GM19455 (cell line): ENCODE data around the gene EID2.
A peak's percentile ranks its signal among the peaks of the same experiment; 100 is the strongest.

Experiments used
- ATAC-seq: cut with Tn5 transposase; IDR thresholded peaks from one replicate; pipeline ENCODE4 v1.9.1; 2021; ENCODE audit not compliant: unreplicated experiment

The EID2 gene

DNA sequence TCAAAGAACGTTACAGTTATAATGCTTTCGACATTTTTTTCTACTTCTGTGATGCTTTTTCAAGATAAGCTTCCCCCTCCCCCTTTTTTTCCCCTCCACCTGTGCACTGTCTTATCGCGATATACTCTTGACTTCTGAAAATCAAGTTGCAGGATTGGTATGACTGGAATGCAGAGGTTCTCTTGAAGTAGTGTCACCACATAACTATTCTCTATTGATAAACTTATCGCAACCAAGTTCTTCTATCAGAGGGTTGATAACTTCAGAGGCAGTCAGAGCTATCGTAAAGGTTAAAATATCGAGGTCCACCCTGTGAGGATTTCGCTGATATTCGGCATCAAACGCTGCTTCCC lies 820 bp downstream of the EID2 start:
- ATAC-seq: no peak

DNA sequence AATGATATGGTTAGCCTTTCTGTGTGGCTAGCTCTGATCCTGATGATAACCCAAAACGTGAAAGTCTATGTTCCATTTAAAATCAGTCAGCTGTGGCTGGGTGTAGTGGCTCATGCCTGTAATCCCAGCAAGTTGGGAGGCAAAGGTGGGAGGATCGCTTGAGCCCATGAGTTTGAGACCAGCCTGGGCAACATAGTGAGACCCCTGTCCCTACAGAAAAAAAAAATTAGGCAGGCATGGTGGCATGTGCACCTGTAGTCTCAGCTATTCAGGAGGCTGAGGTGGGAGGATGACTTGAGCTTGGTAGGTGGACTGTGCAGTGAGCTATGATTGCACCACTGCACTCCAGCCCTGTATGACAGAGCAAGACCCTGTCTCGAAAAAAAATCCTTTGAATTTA lies 6.2 kb downstream of the EID2 start:
- ATAC-seq: no peak

DNA sequence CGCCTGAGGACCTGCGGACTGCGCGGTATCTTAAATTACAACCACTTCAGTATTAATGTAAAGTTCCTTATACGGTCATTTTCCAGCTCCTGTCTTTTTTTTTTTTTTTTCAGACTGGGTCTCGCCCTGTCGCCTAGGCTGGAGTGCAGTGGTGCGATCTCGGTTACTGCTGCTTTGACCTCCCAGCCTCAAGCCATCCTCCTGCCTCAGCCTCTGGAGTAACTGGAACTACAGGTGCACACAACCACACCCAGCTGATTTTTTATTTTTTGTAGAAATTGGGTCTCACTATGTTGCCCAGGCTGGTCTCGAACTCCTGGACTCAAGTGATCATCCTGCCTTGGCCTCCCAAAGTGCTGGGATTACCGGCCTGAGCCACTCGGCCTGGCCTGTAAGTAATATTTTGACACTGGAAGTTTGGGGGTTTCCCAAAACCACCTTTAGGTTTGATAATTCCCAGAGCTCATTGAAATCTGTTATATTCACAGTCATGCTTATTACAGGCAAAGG lies 6.9 kb downstream of the EID2 start:
- no peak for ATAC-seq

DNA sequence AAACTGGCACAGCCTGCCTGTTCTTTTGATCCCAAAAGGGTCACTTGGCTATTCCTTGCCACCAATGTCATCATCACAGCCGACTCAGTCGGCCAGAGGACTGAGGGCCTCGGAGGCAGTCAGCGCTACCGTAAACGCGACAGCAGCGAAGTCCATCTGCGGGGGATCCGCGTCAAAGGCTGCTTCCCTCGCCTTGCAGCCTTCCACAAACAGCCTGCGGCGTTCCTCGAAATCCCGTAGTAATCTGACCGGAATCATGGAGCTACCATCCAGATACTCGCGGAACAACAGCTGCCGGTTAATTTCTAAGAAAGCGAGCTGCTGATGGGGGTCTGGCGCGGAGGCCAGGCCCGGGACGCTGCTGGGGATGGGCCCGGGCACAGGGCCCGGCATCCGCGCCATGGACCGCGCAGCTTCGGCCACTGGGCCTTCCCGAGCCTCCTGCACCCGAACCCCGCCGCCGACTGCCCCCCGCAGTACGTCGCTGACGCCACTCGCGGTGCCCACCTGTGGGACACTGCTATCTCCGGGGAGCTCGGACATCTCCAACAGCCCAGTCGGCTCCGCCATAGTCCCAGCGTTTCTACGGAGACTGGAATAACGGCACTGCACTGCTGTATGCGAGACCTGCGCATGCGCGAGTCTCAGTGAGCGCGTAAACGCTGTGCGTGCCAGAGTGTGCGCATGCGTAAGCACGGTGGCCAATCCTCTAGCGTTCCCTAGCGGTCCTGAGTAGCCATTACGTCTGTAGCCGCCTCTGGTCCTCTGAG lies 7.5 kb downstream of the EID2 start, which contains the start of gene EID2B:
Gene EID2B (minus strand): TSS at position 620 of the 770 bp plus-strand sequence. CDS start 50 bp downstream, at position 570.
- ATAC-seq: peak; percentile 75

DNA sequence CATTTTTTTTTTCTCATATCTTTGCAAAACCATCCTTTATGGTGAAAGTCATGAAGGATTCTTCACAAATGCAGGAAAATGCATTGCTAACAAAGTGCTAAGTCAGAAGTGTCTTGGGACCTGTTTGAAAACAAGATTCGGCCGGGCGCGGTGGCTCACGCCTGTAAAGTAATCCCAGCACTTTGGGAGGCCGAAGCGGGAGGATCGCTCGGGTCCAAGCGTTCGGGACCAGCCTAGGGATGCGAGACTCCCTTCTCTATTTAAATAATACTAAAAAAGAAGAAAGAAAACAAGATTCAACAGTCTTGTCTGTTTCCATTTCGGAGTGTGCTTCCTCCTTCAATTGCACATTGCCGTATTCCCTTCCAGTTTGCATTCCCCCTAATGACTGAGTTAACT lies 8.1 kb downstream of the EID2 start:
- ATAC-seq: no peak

DNA sequence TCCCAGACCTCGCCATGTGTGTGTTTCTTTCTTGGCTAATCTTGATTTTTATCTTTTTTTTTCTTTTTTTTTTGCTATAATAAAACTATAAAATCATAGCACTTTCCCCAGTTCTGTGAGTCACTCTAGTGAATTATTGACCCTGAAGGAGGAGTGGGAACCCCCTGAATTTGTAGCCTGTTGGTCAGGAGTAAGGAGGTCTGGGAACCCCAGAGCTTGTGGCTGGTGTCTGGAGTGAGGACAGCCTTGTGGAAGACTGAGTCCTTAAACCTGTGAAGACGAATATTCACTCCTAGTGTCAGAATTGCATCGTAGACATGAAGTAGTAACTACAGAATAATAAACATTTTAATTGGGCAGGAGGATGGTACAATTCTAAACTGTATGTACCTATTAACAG lies 14.8 kb downstream of the EID2 start:
- ATAC-seq: no peak

DNA sequence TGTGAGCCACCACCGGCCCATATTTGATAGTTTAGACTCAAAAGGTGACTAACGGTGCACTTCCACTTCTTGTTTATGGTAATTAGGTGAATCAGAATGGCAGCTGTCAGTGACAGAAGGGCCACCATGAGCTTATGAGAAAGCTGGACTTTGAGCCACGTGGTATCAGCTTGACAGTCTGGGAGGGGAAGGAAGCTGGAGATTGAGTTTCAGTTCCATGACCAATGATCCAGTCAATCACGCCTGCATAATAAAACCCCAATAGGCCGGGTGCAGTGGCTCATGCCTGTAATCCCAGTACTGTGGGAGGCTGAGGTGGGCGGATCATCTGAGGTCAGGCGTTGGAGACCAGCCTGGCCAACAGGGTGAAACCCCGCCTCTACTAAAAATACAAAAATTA lies 15.5 kb downstream of the EID2 start:
- no peak for ATAC-seq

DNA sequence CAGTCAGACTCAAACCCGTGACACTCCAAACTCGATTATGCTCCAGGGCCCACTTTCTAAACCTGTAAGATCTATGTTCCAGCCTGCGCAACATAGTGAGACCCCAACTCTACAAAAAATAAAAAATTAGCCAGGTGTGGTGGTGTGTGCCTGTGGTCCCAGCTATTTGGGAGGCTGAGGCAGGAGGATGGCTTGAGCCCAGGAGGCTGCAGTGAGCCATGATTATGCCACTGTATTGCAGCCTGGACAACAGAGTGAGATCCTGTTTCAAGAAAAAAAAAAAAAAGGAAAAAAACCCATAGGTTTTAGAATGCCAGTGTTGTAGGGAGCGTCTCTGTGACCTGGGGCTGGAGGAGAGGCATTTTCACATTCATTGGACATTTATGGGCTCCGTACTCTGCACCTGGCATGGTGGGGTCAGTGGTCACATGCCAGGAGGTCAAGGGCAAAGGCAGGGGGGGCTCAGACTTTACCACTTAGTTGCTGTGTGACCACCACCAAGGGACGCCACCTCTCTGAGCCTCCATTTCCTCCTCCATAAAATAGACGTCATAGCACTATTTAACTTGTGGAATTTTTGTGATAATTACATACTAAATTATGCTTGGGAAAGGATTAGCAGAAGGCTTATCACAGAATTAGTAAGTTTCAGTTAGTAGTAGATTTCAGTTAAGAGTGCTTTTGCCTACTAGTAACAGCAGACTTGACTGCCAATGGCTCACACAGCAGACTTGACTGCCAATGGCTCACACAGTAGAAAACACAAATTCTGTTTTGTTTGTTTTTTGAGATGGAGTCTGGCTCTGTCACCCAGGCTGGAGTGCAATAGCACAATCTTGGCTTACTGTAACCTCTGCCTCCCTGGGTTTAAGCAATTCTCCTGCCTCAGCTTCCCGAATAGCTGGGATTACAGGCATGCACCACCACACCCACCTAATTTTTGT lies 19.1 kb downstream of the EID2 start:
- ATAC-seq: no peak

DNA sequence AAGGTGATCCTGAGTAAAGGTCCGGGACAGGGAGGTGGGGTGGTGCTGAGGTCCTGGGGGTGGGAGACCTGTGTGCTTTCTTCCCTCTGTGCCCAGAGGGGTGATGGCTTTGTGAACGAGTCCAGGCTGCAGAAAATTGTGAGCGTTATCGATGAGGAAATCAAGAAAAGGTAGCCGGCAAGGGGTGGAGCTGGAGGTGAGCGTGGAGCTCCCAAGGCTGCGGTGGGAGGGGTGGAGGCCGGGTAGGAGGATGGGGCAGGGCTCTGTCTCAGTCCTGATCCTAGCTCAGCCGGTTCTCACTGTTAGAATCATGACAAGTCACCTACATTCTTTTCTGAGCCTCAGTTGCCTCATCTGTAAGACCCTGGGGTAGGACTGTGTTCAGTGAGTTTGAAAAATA lies 21.0 kb downstream of the EID2 start:
- no peak for ATAC-seq

DNA sequence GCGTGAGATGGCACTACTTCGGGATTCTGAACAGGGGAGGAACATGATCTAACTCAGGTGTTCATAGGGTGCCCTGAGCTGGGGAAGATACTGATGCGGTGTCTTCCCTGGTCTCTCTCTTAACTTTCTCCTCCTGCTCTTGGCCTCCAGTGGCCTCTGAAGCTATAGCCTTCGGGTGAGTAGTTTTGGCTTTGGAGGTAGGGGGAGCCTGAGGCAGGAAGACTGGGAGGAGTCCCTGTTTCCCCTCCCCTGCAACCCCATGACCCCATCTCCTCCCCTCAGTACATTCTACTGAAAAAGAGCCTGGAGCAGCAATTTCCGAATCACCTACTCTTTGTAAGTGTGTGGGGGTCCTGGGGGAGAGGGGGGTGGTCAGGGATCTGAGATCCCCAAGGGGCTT lies 21.5 kb downstream of the EID2 start:
- ATAC-seq: no peak

DNA sequence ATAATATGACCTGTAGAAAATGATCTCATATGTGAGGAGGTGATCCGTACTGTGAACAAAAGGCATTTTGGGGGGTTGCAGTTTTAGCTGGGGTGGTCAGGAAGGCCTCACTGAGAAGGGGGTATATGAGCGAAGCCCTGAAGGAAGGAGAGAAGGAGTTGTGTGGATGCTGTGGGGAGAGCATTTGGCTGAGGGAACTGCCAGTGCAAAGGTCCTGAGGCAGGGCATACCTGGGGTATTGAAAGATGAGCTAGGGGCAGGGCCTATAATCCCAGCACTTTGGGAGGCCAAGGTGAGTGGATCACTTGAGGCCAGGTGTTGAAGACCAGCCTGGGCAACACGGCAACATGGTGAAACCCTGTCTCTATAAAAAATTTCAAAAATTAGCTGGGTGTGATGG lies 22.5 kb downstream of the EID2 start:
- no peak for ATAC-seq

DNA sequence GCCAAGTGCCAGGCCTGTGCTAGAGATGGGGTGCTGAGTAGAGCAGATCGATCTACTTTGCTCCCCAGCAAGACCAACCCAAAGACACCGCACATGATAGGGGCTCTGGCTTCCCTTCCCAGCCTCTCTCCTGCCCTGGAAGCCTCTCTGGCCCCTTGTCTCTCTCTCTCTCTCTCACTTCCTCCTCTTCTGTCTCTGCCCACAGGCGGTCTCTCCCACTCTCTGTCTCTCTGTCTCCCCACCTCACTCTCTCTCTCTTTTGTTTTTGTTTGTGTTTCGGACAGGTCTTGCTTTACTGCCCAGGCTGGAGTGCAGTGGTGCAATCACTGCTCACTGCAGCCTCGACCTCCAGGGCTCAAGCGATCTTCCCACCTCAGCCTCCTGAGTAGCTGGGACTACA lies 23.7 kb downstream of the EID2 start:
- ATAC-seq: no peak

DNA sequence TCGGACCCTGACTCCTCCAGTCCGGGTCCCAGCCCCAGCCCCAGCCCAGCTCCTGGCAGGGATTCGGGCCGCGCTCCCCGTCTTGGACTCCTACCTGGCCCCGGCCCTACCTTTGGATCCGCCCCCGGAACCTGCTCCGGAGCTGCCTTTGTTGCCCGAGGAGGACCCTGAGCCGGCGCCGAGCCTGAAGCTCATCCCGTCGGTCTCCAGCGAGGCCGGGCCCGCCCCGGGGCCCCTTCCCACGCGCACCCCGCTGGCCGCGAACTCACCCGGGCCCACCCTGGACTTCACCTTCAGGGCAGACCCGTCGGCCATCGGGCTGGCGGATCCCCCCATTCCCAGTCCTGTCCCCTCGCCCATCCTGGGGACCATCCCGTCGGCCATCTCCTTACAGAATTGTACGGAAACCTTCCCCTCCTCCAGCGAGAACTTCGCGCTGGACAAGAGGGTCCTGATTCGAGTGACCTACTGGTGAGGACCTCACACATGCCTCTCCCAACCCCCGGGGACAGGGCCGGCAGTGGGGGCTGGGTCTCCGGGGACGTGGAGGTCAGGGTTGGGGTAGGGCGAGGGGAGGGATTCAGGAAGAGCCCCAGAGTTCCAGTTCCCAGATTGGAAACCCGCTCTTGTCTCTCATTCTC lies 24.3 kb downstream of the EID2 start:
- ATAC-seq: no peak

DNA sequence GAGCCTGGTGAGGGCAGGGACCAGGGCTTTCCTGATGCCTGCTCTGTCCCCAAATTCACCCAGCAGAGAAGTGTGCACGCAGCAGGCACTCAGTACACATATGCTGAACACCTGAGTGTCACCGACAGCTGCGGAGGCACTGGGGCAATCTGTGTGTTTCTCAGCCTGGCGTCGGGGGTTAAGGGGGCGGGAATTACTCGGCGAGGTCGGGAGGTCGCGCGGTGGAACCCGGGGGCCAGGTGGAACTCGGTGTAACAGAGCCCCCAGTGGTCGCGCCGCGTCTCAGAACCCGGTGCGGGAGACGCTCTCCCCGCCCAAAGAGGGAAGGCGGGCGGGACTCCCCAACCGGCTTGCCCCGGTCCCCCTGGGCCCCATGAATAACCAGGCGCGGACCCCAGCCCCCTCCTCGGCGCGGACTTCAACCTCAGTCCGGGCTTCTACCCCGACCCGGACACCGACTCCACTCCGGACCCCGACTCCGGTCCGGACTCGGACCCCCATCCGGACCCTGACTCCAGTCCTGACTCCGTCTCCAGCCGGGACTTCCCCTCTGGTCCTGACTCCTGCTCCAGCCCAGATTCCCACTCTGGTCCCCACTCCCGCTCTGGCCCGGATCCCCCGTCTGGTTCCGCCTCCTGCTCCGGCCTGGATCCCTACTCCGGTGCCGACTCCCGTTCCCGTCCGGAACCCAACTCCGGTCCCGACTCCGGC lies 25.0 kb downstream of the EID2 start, which contains the start of gene SELENOV:
Gene SELENOV (plus strand): TSS at position 300 of the 711 bp plus-strand sequence. CDS start 74 bp downstream, at position 374.
- no peak for ATAC-seq

DNA sequence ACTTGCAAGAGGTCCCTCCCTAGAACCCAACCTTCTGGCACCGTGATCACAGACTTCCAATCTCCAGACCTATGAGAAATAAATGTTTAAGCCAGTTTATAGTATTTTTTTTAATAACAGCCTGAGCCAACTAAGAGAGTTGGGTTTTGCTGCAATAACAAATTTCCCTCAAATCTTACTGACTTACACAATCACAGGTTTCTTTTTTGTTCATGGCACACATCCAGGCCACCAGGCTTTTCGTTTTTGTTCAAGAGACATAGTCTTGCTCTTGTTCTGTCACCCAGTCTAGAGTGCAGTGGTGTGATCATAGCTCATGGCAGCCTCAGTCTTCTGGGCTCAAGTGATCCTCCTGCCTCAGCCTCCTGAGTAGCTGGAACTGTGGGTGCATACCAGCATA lies 27.0 kb downstream of the EID2 start:
- no peak for ATAC-seq

DNA sequence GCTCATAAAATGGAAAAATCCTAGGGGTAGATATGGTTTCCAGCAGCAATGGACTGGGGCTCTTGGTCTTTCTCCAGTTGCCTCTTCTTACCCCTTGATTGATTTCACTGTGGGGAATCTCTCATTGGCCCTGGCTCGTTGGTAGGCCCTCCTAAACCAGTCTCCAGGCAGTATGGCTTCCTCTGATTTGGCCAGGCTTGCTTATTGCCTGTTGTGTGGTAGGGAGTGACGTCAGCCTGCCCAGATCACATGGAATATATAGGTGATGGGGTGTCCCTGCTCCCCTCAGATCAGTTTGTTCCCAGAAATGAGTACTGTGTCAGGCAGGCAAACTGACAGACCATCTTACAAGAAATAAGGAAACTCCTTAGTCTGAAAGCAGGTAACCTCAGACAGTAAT lies 30.7 kb downstream of the EID2 start:
- no peak for ATAC-seq

DNA sequence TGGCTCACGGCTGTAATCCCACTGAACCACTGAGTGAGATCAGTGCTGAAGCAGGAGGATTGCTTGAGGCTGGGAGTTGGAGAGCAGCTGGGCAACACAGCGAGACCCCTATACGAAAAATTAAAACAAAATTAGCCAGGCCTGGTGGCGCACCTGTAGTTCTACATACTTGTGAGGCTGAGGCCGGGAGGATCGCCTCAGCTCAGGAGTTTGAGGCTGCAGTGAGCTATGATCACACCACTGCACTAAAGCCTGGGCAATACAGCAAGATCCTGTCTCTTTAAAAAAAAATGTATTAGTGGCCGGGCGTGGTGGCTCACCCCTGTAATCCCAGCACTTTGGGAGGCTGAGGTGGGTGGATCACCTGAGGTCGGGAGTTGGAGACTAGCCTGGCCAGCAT lies 31.3 kb downstream of the EID2 start:
- ATAC-seq: no peak

DNA sequence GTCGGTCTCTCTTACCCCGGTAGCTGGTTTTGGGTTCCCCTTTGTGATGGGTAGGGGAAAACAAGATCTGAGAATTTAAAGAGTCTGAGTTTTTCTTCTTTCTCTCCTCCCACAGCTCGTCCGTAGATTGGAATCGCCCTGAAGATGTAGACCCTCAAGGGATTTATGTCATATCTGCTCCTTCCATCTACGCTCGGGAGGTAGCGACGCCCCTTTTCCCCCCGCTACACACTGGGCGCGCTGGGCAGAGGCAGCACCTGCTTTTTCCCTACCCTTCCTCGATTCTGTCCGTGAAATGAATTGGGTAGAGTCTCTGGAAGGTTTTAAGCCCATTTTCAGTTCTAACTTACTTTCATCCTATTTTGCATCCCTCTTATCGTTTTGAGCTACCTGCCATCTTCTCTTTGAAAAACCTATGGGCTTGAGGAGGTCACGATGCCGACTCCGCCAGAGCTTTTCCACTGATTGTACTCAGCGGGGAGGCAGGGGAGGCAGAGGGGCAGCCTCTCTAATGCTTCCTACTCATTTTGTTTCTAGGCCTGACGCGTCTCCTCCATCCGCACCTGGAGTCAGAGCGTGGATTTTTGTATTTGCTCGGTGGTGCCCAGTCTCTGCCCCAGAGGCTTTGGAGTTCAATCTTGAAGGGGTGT lies 32.1 kb downstream of the EID2 start:
- no peak for ATAC-seq

DNA sequence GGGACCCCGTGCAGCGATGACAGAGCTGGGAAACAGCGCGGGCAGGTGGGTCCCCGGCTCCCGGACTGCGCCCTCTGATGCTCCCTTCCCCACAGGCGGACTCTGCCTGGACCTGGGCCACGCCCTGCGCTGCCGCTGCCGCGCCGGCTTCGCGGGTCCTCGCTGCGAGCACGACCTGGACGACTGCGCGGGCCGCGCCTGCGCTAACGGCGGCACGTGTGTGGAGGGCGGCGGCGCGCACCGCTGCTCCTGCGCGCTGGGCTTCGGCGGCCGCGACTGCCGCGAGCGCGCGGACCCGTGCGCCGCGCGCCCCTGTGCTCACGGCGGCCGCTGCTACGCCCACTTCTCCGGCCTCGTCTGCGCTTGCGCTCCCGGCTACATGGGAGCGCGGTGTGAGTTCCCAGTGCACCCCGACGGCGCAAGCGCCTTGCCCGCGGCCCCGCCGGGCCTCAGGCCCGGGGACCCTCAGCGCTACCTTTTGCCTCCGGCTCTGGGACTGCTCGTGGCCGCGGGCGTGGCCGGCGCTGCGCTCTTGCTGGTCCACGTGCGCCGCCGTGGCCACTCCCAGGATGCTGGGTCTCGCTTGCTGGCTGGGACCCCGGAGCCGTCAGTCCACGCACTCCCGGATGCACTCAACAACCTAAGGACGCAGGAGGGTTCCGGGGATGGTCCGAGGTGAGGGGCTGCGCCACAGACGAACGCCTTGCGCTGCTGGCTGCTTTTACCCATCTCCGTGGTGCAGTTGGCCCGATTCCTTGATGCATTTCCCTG lies 32.8 kb downstream of the EID2 start:
- no peak for ATAC-seq

DNA sequence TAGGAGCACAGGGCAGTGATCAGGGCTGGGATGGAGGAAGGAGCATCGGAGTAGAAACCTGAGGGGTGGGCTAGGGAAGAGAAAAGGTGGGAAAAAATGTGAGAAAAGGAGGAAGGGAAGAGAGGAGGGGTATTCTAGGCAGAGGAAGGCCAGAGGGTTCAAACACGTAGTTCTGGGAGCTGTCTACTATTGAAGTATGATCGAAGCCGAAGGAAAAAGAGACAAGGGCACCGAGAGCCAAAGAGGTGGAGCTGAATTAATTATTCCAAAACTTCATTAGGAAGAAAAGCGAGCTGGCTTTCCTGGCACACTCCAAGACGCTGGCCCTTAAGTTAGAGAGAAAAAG lies 33.4 kb downstream of the EID2 start:
- no peak for ATAC-seq
